HepG2 (cell line): ENCODE results near the gene RPA1. TPM values are rescaled to one million over a fixed set of nuclear protein-coding genes. Genes with fewer than 3 reads are reported as not detected.

Experiments
- ATAC-seq: fragments of 200-7000 bp; cut with Tn5 transposase; 3 replicates; pipeline ENCODE4 v1.9.1; 2020; ENCODE audit warnings: mild to moderate bottlenecking, moderate library complexity
- BruUV-seq: library from RNA; stranded (reverse); fragments of 400-500 nt; replicated peaks from 2 replicates; lab custom pipeline; 2021; lab: Mats Ljungman, UMichigan
- CTCF ChIA-PET: fragments of 300-600 bp; formaldehyde crosslinking; extraction: SDS; loops from one replicate; lab custom pipeline; 2021; ENCODE audit warnings: low total read pairs, inconsistent platforms, low intra/inter-chr PET ratio; lab: Yijun Ruan, JAX
- POLR2A ChIA-PET: fragments of 350-600 bp; sonication (Branson Sonifier 250); formaldehyde crosslinking; loops from one replicate; lab custom pipeline; 2020; ENCODE audit warnings: antibody characterized with exemption, inconsistent platforms; lab: Yijun Ruan, JAX
- DNase-seq: peaks from one replicate; pipeline ENCODE4 v3.0.0-alpha.2; 2015; ENCODE audit warnings: low spot score
- FAIRE-seq: peaks from 3 replicates; lab custom pipeline; 2011; peaks lifted over from hg19 to GRCh38; lab: Jason Lieb, UNC
- H2AFZ ChIP-seq: one replicate; pipeline ENCODE4 v1.6.1; 2011; ENCODE audit warnings: low read length, inconsistent platforms
- H3K27ac ChIP-seq: fragments of 300-600 bp; 3 replicates; pipeline ENCODE4 v1.8.0; 2011; ENCODE audit warnings: mixed run types, mild to moderate bottlenecking, mixed read lengths, low read length, inconsistent platforms; ENCODE audit not compliant: insufficient read depth; ENCODE audit errors: extremely low read length
- H3K27me3 ChIP-seq, 2 experiments: fragments of 200-600 bp in 1 of 2; 2 replicates in 1 of 2; 3 replicates in 1 of 2; pipeline versions ENCODE4 v1.6.0 to v1.8.0; 2011; ENCODE audit warnings: low read length in 2 of 2, mild to moderate bottlenecking in 2 of 2, moderate library complexity in 2 of 2, inconsistent platforms in 1 of 2; ENCODE audit not compliant: insufficient read depth in 2 of 2, control insufficient read depth in 1 of 2
- H3K36me3 ChIP-seq, 2 experiments: fragments of 200-600 bp in 1 of 2; replicated peaks in 1 of 2; 2 replicates in 1 of 2; 3 replicates in 1 of 2; pipeline versions ENCODE4 v1.5.1 to v1.8.0; 2011; ENCODE audit warnings: low read length in 2 of 2, inconsistent platforms in 1 of 2; ENCODE audit not compliant: insufficient read depth in 2 of 2, control insufficient read depth in 1 of 2
- H3K4me1 ChIP-seq: 2 replicates; pipeline ENCODE4 v1.5.1; 2012; ENCODE audit warnings: low read length, inconsistent platforms; ENCODE audit not compliant: insufficient read depth
- H3K4me2 ChIP-seq: 2 replicates; pipeline ENCODE4 v1.6.0; 2011; ENCODE audit warnings: low read depth, low read length, inconsistent platforms
- H3K4me3 ChIP-seq, 3 experiments: fragments of 200-600 bp in 1 of 3; sonication (generic), shearing (Covaris generic) in 1 of 3; replicated peaks in 1 of 3; 2 replicates each; pipeline ENCODE4 v1.5.1; 2011 to 2016; ENCODE audit warnings: low read length in 3 of 3, inconsistent platforms in 2 of 3, low read depth in 2 of 3, mild to moderate bottlenecking in 2 of 3, control low read depth in 1 of 3, mixed read lengths in 1 of 3; ENCODE audit not compliant: insufficient read depth in 1 of 3
- H3K79me2 ChIP-seq: one replicate; pipeline ENCODE4 v1.6.1; 2011; ENCODE audit warnings: low read length, inconsistent platforms; ENCODE audit not compliant: insufficient read depth
- H3K9ac ChIP-seq: 2 replicates; pipeline ENCODE4 v1.6.0; 2011; ENCODE audit warnings: mild to moderate bottlenecking, low read depth, low read length, inconsistent platforms; ENCODE audit not compliant: insufficient read depth
- H3K9me3 ChIP-seq: 2 replicates; pipeline ENCODE4 v1.5.1; 2012; ENCODE audit warnings: mild to moderate bottlenecking, low read length
- H4K20me1 ChIP-seq: 2 replicates; pipeline ENCODE4 v1.6.0; 2011; ENCODE audit warnings: inconsistent platforms, mild to moderate bottlenecking, low read length, moderate library complexity; ENCODE audit not compliant: insufficient read depth
- ATF3 ChIP-seq: sonication (generic); formaldehyde crosslinking; IDR thresholded peaks from 2 replicates; pipeline ENCODE4 v1.4.0; 2020; ENCODE audit warnings: missing genetic modification reagents
- BHLHE40 ChIP-seq: IDR thresholded peaks from 2 replicates; pipeline ENCODE4 v1.6.1; 2011; ENCODE audit warnings: low read length, improper control_type of control experiment
- HINFP ChIP-seq: sonication (generic); formaldehyde crosslinking; IDR thresholded peaks from 2 replicates; pipeline ENCODE4 v1.4.0; 2020; ENCODE audit warnings: low read depth, mild to moderate bottlenecking, missing genetic modification reagents
- HNRNPUL1 ChIP-seq: fragments of 200-400 bp; formaldehyde crosslinking; IDR thresholded peaks from 2 replicates; pipeline ENCODE4 v1.6.1; 2017; ENCODE audit warnings: low read depth, mild to moderate bottlenecking, low read length, moderate library complexity
- HOXA7 ChIP-seq: sonication (generic); formaldehyde crosslinking; IDR thresholded peaks from 2 replicates; pipeline ENCODE4 v1.8.1; 2022; ENCODE audit warnings: mild to moderate bottlenecking, missing genetic modification reagents, moderate library complexity
- MEIS1 ChIP-seq: sonication (generic); formaldehyde crosslinking; IDR thresholded peaks from 2 replicates; pipeline ENCODE4 v1.9.0; 2021; ENCODE audit warnings: mild to moderate bottlenecking, missing genetic modification reagents, moderate library complexity, borderline replicate concordance
- MYPOP ChIP-seq: sonication (generic); formaldehyde crosslinking; IDR thresholded peaks from 2 replicates; pipeline ENCODE4 v1.8.1; 2023; ENCODE audit warnings: mild to moderate bottlenecking, moderate library complexity, missing genetic modification reagents
- PHF21A ChIP-seq: sonication (generic); formaldehyde crosslinking; IDR thresholded peaks from 2 replicates; pipeline ENCODE4 v1.5.0; 2020; ENCODE audit warnings: mild to moderate bottlenecking, missing genetic modification reagents
- POLR2AphosphoS5 ChIP-seq: IDR thresholded peaks from 2 replicates; pipeline ENCODE4 v1.6.1; 2012; ENCODE audit warnings: low read depth, low read length
- PPARG ChIP-seq: conservative IDR thresholded peaks from 2 replicates; pipeline ENCODE4 v1.6.1; 2016; ENCODE audit warnings: missing biosample characterization, missing genetic modification reagents
- RFX3 ChIP-seq: IDR thresholded peaks from 2 replicates; pipeline ENCODE4 v1.6.1; 2016; ENCODE audit warnings: missing biosample characterization, missing genetic modification reagents
- TARDBP ChIP-seq: sonication (generic); formaldehyde crosslinking; IDR thresholded peaks from 2 replicates; pipeline ENCODE4 v1.8.0; 2022; ENCODE audit warnings: mild to moderate bottlenecking, missing genetic modification reagents
- ZNF350 ChIP-seq: sonication (generic); formaldehyde crosslinking; IDR thresholded peaks from 2 replicates; pipeline ENCODE4 v1.4.0; 2020; ENCODE audit warnings: mild to moderate bottlenecking, low read depth, missing genetic modification reagents, borderline replicate concordance
- ZNF496 ChIP-seq: sonication (generic); formaldehyde crosslinking; IDR thresholded peaks from 2 replicates; pipeline ENCODE4 v1.8.1; 2023; ENCODE audit warnings: mild to moderate bottlenecking, moderate library complexity, missing genetic modification reagents; ENCODE audit not compliant: insufficient replicate concordance
- ZNF609 ChIP-seq: sonication (generic); formaldehyde crosslinking; IDR thresholded peaks from 2 replicates; pipeline ENCODE4 v1.4.0; 2020; ENCODE audit warnings: mild to moderate bottlenecking, missing genetic modification reagents, borderline replicate concordance
- WGBS: methylation state at CpG from one replicate; pipeline ENCODE4 v1.1.6; 2017; ENCODE audit warnings: low lambda C conversion rate; 5-methylcytosine and 5-hydroxymethylcytosine counted together
- in situ Hi-C: cut with HindIII; loops from 2 replicates; pipeline ENCODE4 v1.10.0; 2017; ENCODE audit warnings: low pct_unique_long_range_greater_than_20kb; ENCODE audit not compliant: extremely low pct_ligation_motif_present
- intact Hi-C: fragments of 100-400 bp; cut with micrococcal nuclease; formaldehyde crosslinking; loops from one replicate; pipeline ENCODE4 v1.10.0; 2022; ENCODE audit not compliant: unreplicated experiment
- polyA plus RNA-seq, 8 experiments: library from polyadenylated mRNA; depleted of rRNA in 3 of 8; stranded (reverse) in 7 of 8; unstranded in 1 of 8; fragments of >200 nt; fragmentation: Illumina TruSeq in 4 of 8; extraction: Trizol in 4 of 8; gene quantifications; 2 replicates each; pipeline versions ENCODE4 v1.2.1 to v1.2.3, GENCODE V29; 2011 to 2016; ENCODE audit warnings: low read depth in 4 of 8, missing spikeins in 1 of 8, mixed read lengths in 1 of 8; ENCODE audit not compliant: insufficient read depth in 1 of 8
- total RNA-seq, 5 experiments: library from RNA; depleted of rRNA; stranded (reverse); fragments of >200 nt; fragmentation: Illumina TruSeq; extraction: Trizol; gene quantifications; 2 replicates each; pipeline ENCODE4 v1.2.3, GENCODE V29; 2016; ENCODE audit warnings: low read depth in 1 of 5

RPA1 gene
- total and polyA plus RNA-seq, 2 of the 13 experiments (the other 11 are each of a cell fraction or from before 2014, with no cell fraction given), result 13.9 to 37.6 TPM

GRCh38 chr17:1810450-1811103 is 19.2 kb upstream of the RPA1 start:
- FAIRE-seq (peak; percentile 95), DNase-seq (peak; percentile 87), ATAC-seq (peak; percentile 100)
- peak overlapping the region; percentile 17 for H2AFZ ChIP-seq
- H3K27ac ChIP-seq, result peak overlapping the region; percentile 87
- H3K79me2 ChIP-seq, result peaks cover 3% of the 10 kb centered on the region
- WGBS, result 9% methylated on average over 11 of the region's 20 CpGs
- CTCF ChIA-PET, result interaction anchor here (1.2 kb wide), 1 partner anchor 27 kb away, joined by 3 read pairs; no protein-coding TSS in a partner anchor
- H3K4me3 ChIP-seq, result peak overlapping the region in 2 of 3 experiments; percentile 0 to 57; a peak in 4 of 6 replicates
- in situ Hi-C loops, result no loop called here
- H3K4me1 ChIP-seq, result peaks cover 41% of the 10 kb centered on the region
- no peaks in the 10 kb centered on the region for H3K9me3 ChIP-seq
- H4K20me1 ChIP-seq, result no peaks in the 10 kb centered on the region
- no TSS peak for BruUV-seq
- POLR2A ChIA-PET, result interaction anchor here (0.6 to 4.4 kb wide), 24 partner anchors 9 to 187 kb away, joined by 3 to 51 read pairs (median 6); partner anchors contain the start of genes RILP, RPA1, SERPINF1 and SERPINF2
- H3K4me2 ChIP-seq, result peak overlapping the region; percentile 80
- peaks cover 3 to 24% of the 10 kb centered on the region in 2 experiments; a peak in 3 of 5 replicates for H3K36me3 ChIP-seq
- intact Hi-C loops, result no loop called here
- peak overlapping the region; percentile 59 for H3K9ac ChIP-seq
- no peaks in the 10 kb centered on the region for H3K27me3 ChIP-seq
- TF ChIP-seq MYPOP (CRISPR knock-in tag), result peak; percentile 86
- peak; percentile 87 for TF ChIP-seq TARDBP (CRISPR knock-in tag)
- TF ChIP-seq PHF21A, result peak; percentile 93
- TF ChIP-seq POLR2AphosphoS5, result peak; percentile 74
- TF ChIP-seq MEIS1 (CRISPR knock-in tag), result 0 out of 2 replicates have a peak, but pooled peaks have one; percentile 45
- TF ChIP-seq RFX3 (CRISPR knock-in tag), result no peak
- peak; percentile 71 for TF ChIP-seq HINFP
- no peak; the same call in 1 of the 2 replicates for TF ChIP-seq ZNF609 (CRISPR knock-in tag)
- no peak for TF ChIP-seq HOXA7 (CRISPR knock-in tag)
- TF ChIP-seq PPARG (CRISPR knock-in tag), result peak; percentile 22; the same call in 1 of the 2 replicates
- peak; percentile 72; the same call in 1 of the 2 replicates for TF ChIP-seq ZNF350 (CRISPR knock-in tag)
- no peak for TF ChIP-seq ZNF496 (CRISPR knock-in tag)
- TF ChIP-seq BHLHE40, result peak; percentile 48; the same call in 1 of the 2 replicates
- no peak for TF ChIP-seq ATF3 (CRISPR knock-in tag)
- no peak for TF ChIP-seq HNRNPUL1
